OCI-LY7 (cell line): ENCODE data around the gene ADH6. TPM values are rescaled to one million over a fixed set of nuclear protein-coding genes. Genes with fewer than 3 reads are reported as not detected.

ENCODE experiments used
- BruUV-seq: library from RNA; stranded (reverse); fragments of 400-500 nt; replicated peaks from 2 replicates; lab custom pipeline; 2021; lab: Mats Ljungman, UMichigan
- CTCF ChIA-PET: fragments of 300-600 bp; sonication (Branson Sonifier 250); formaldehyde crosslinking; loops from one replicate; lab custom pipeline; 2022; ENCODE audit warnings: antibody characterized with exemption; ENCODE audit not compliant: unreplicated experiment; lab: Charles Lee
- POLR2A ChIA-PET: fragments of 300-600 bp; sonication (Branson Sonifier 250); formaldehyde crosslinking; loops from one replicate; lab custom pipeline; 2022; ENCODE audit warnings: antibody characterized with exemption; lab: Charles Lee
- DNase-seq: peaks from one replicate; pipeline ENCODE4 v3.0.0-alpha.2; 2015; ENCODE audit warnings: low spot score
- H2AFZ ChIP-seq: fragments of 200-600 bp; sonication (generic), shearing (Covaris generic); 2 replicates; pipeline ENCODE4 v1.6.1; 2014; ENCODE audit warnings: mild to moderate bottlenecking, antibody characterized with exemption, low read length, moderate library complexity
- H3K27ac ChIP-seq: fragments of 200-600 bp; sonication (generic); 2 replicates; pipeline ENCODE4 v1.5.1; 2014; ENCODE audit warnings: mixed run types, low read depth, mild to moderate bottlenecking, moderate library complexity, low read length, inconsistent platforms; ENCODE audit not compliant: poor library complexity, severe bottlenecking
- H3K36me3 ChIP-seq: fragments of 200-600 bp; sonication (generic); 2 replicates; pipeline ENCODE4 v1.6.1; 2014; ENCODE audit warnings: mild to moderate bottlenecking, antibody characterized with exemption, low read length, moderate library complexity, mixed read lengths; ENCODE audit not compliant: insufficient read depth
- H3K4me1 ChIP-seq: fragments of 200-600 bp; sonication (generic); 2 replicates; pipeline ENCODE4 v1.5.1; 2014; ENCODE audit warnings: mild to moderate bottlenecking, low read length; ENCODE audit not compliant: insufficient read depth, poor library complexity, severe bottlenecking
- H3K4me2 ChIP-seq: fragments of 200-600 bp; sonication (generic); 2 replicates; pipeline ENCODE4 v1.6.1; 2014; ENCODE audit warnings: mild to moderate bottlenecking, low read length
- H3K4me3 ChIP-seq: fragments of 200-600 bp; sonication (generic); 2 replicates; pipeline ENCODE4 v1.5.1; 2014; ENCODE audit warnings: mild to moderate bottlenecking, low read depth, low read length; ENCODE audit not compliant: poor library complexity, severe bottlenecking
- H3K79me2 ChIP-seq: fragments of 200-600 bp; sonication (generic); 2 replicates; pipeline ENCODE4 v1.6.1; 2016; ENCODE audit warnings: low read depth, mild to moderate bottlenecking, low read length, moderate library complexity, mixed read lengths; ENCODE audit not compliant: insufficient read depth
- H3K9me2 ChIP-seq: fragments of 200-600 bp; sonication (generic); 2 replicates; pipeline ENCODE4 v1.6.1; 2016; ENCODE audit warnings: mild to moderate bottlenecking, low read length, mixed read lengths; ENCODE audit not compliant: insufficient read depth
- H3K9me3 ChIP-seq: fragments of 200-600 bp; sonication (generic); 2 replicates; pipeline ENCODE4 v1.6.1; 2014; ENCODE audit warnings: mild to moderate bottlenecking, mixed run types, low read length, mixed read lengths
- H4K20me1 ChIP-seq: fragments of 200-600 bp; sonication (generic); 2 replicates; pipeline ENCODE4 v1.6.1; 2014; ENCODE audit warnings: mild to moderate bottlenecking, antibody characterized with exemption, low read length, moderate library complexity, mixed read lengths; ENCODE audit not compliant: insufficient read depth
- EZH2phosphoT487 ChIP-seq: fragments of 200-600 bp; sonication (generic); IDR thresholded peaks from 2 replicates; pipeline ENCODE4 v1.6.1; 2018; ENCODE audit warnings: low read depth, borderline replicate concordance, mild to moderate bottlenecking, mixed run types, antibody characterized with exemption, low read length, moderate library complexity, mixed read lengths
- intact Hi-C: fragments of 100-400 bp; cut with micrococcal nuclease; formaldehyde crosslinking; loops from one replicate; pipeline ENCODE4 v1.10.0; 2022; ENCODE audit not compliant: unreplicated experiment
- total RNA-seq, 2 experiments: library from RNA; depleted of rRNA in 1 of 2; stranded (reverse); fragments of >200 nt in 1 of 2; shearing (Covaris generic) in 1 of 2; gene quantifications; 2 replicates each; pipeline ENCODE4 v1.2.3, GENCODE V29; 2014 to 2022
- TF ChIP-seq, protein P1 (sequence below): fragments of 200-600 bp; sonication (generic); conservative IDR thresholded peaks from 2 replicates; pipeline ENCODE4 v1.5.1; 2014; ENCODE audit warnings: mild to moderate bottlenecking, antibody characterized with exemption, low read length, moderate library complexity, mixed read lengths

Gene ADH6
- total RNA-seq, 2 experiments from 2014 or later = not detected

DNA sequence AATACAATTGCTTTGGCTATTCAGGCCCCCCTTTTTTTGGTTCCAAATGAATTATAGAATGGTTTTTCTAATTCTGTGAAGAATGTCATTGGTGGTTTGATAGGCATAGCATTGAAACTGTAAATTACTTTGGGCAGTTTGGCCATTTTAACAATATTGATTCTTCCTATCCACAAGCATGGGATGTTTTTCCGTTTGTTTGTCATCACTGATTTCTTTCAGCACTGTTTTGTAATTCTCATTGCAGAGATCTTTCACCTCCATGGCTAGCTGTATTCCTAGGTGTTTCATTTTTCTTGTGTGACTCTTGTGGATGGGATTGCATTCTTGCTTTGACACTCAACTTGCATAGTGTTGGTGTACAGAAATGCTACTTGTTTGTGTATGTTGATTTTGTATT, 33.0 kb downstream of the ADH6 start:
- Histone ChIP-seq H3K36me3 (no peaks in the 10 kb centered on the region), H3K27ac (no peak overlapping the region), H3K79me2 (no peaks in the 10 kb centered on the region), H3K9me2 (no peaks in the 10 kb centered on the region), H3K9me3 (no peaks in the 10 kb centered on the region), H4K20me1 (no peaks in the 10 kb centered on the region), H3K4me1 (no peaks in the 10 kb centered on the region), H2AFZ (no peak overlapping the region), H3K4me2 (no peak overlapping the region), H3K4me3 (no peak overlapping the region)
- BruUV-seq = no TSS peak
- TF ChIP-seq EZH2phosphoT487 = no peak
- TF ChIP-seq, protein P1, sequence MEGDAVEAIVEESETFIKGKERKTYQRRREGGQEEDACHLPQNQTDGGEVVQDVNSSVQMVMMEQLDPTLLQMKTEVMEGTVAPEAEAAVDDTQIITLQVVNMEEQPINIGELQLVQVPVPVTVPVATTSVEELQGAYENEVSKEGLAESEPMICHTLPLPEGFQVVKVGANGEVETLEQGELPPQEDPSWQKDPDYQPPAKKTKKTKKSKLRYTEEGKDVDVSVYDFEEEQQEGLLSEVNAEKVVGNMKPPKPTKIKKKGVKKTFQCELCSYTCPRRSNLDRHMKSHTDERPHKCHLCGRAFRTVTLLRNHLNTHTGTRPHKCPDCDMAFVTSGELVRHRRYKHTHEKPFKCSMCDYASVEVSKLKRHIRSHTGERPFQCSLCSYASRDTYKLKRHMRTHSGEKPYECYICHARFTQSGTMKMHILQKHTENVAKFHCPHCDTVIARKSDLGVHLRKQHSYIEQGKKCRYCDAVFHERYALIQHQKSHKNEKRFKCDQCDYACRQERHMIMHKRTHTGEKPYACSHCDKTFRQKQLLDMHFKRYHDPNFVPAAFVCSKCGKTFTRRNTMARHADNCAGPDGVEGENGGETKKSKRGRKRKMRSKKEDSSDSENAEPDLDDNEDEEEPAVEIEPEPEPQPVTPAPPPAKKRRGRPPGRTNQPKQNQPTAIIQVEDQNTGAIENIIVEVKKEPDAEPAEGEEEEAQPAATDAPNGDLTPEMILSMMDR = no peak
- POLR2A ChIA-PET = no interaction called here
- DNase-seq = no peak
- CTCF ChIA-PET = no interaction called here
- intact Hi-C loops = no loop called here

DNA sequence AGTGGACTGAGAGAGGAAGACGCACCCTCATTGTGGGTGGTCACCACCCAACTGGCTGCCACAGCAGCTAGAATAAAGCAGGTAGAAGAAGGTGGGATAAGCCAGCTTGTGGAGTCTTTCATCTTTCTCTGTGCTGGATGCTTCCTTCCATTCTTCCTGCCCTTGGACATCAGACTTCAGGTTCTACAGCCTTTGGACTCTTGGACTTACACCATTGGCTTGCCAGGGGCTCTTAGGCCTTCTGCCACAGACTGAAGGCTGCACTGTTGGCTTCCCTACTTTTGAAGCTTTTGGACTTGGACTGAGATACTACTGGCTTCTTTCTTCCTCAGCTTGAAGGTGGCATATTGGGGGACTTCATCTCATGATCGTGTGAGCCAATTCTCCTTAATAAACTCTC, 33.5 kb downstream of the ADH6 start:
- Histone ChIP-seq H3K36me3 (no peaks in the 10 kb centered on the region), H2AFZ (no peak overlapping the region), H3K4me1 (no peaks in the 10 kb centered on the region), H3K27ac (no peak overlapping the region), H3K9me2 (no peaks in the 10 kb centered on the region), H4K20me1 (no peaks in the 10 kb centered on the region), H3K4me3 (no peak overlapping the region), H3K4me2 (no peak overlapping the region), H3K9me3 (no peaks in the 10 kb centered on the region), H3K79me2 (no peaks in the 10 kb centered on the region)
- ChIA-PET POLR2A (interaction anchor here (0.6 kb wide), 1 partner anchor 246 kb away, joined by 3 read pairs; no protein-coding TSS in a partner anchor), CTCF (no interaction called here)
- intact Hi-C loops = no loop called here
- no peak for DNase-seq
- no TSS peak for BruUV-seq
- no peak for TF ChIP-seq EZH2phosphoT487
- TF ChIP-seq, protein P1 = no peak

DNA sequence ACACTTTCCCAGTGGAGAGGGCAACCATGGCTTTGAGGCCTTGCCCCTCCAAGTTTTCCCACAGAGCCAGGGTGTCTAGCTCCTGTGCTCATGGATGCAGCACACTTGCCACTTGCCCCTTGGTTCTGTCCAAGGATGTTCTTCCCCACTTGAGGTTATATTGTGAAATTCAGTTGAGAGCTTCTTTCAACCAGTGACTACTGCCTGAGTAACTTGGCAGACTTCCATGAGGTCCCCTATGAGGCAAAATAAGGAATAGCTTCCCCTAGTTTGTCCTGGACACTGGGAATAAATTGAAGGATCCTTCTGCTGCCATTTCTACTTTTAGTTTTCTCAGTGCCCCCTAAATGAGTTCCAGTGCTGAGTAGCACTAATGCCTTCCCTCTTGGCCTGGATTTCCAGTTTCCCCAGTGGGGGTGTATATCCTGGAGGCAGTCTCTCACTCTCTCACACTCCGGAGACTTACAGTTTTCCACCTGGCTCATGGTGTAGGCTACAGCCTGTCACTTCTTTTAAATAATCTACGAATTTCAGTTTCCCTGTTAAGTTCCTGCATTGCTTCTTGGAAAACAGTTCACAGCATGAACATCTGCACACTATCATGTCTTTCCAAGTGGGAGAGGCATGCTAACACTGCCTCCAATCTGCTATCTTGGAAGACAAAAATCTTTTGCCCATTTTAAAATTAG, 38.5 kb downstream of the ADH6 start:
- Histone ChIP-seq H3K79me2 (no peaks in the 10 kb centered on the region), H3K4me2 (no peak overlapping the region), H3K27ac (no peak overlapping the region), H3K4me3 (no peak overlapping the region), H3K9me3 (no peaks in the 10 kb centered on the region), H2AFZ (no peak overlapping the region), H4K20me1 (no peaks in the 10 kb centered on the region), H3K4me1 (no peaks in the 10 kb centered on the region), H3K36me3 (no peaks in the 10 kb centered on the region), H3K9me2 (no peaks in the 10 kb centered on the region)
- TF ChIP-seq, protein P1 = no peak
- TF ChIP-seq EZH2phosphoT487 = no peak
- BruUV-seq = no TSS peak
- DNase-seq = no peak
- ChIA-PET CTCF (no interaction called here), POLR2A (interaction anchor here (0.8 kb wide), 1 partner anchor 24 kb away, joined by 3 read pairs; no protein-coding TSS in a partner anchor)
- intact Hi-C loops = no loop called here
